Epithelial cell of prostate (primary cell): ENCODE results near the gene BCL11B.

Experiments used
- DNase-seq: peaks from one replicate; pipeline ENCODE4 v3.0.0-alpha.2; 2011; ENCODE audit warnings: low read depth, low spot score
- H3K27ac ChIP-seq: fragments of 450-650 bp; 2 replicates; pipeline ENCODE4 v1.5.1; 2017; ENCODE audit warnings: mild to moderate bottlenecking

The BCL11B gene

DNA sequence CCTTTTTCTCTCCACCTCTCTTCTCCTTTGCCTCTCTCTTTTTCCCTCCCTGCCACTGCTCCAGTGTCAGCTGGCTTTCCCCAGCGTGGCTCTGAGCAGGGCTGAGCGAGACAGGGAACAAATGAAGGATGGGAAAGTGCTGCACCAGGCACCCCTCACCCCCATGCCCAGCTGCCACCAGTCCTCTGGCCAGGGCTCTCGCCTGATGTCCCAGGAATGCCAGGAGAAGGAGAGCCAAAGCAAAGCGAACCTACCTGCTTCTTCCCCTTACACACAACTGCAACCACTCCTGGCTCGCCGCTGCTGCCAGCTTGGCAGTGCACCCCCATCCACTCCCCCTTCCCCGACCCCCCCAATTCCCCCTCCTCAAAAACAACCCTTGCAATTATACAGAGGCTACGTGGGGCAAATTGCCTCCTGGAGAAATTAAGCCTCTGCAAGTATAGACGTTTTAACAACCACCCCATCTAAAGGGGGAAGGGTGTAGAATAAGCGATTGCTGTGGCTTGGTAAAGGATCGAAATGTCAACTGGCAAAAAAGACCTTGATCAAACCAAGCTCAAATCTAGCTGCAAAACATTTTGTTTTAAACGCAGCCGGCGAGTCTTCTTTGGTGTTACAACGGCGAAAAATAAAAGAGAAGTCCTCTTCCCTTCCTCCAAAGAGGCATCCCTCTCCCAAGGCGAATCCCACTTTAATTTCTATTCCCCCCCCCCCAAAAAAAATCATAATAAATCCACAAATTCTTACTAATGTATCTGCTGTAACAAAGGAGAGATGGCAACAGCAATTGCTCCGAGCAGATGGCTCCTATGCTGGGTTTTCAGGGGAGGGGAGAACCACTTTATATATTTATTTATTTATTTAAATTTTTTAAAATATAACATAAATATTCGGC is 2.9 kb downstream of the BCL11B start:
- no peak for DNase-seq
- no peak overlapping the region for H3K27ac ChIP-seq

DNA sequence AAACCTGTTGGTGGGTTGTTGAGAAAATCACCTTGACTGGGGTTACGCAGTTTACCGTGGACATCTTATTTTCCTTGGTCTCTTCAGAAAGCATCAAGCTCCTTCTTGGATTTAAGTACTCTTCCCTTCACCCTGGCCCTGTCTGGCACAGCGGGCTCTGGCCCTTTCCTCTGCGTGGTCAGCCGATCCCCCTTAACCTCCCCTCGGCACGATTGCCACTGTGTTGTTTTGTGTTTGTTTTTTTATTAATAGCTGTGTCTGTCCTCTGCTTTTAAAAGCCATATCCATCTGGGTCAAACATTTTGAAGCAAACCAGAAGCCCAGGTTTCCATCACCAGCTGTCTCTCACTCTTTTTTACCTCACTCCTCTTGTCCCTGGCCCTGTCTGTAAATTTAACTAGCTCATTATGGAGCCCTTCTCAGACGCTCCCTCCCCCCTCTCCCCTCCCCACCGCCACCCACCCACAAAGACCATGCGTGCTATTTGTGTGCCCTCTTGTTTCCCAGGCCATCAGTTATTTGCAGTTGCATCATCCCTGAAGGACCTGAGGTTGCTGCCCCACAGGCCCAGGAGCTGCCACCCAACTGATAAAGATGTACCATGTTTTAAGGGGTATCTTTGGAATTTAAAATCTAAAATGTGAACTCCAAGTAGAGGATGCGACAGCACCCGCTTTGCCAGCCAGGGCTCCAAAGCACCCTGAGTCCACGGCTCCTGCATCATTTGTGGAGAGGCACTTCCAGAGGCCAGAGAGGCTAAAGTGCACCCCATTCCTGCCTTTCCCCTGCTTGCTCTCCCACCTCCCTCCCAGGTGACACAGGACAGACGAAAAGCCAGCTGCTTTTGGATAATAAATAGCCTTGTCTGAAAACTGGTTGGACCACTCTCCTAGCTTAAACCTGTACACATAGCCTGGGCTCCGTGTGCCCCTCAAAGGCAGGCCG is 3.9 kb downstream of the BCL11B start:
- no peak for DNase-seq
- no peak overlapping the region for H3K27ac ChIP-seq

DNA sequence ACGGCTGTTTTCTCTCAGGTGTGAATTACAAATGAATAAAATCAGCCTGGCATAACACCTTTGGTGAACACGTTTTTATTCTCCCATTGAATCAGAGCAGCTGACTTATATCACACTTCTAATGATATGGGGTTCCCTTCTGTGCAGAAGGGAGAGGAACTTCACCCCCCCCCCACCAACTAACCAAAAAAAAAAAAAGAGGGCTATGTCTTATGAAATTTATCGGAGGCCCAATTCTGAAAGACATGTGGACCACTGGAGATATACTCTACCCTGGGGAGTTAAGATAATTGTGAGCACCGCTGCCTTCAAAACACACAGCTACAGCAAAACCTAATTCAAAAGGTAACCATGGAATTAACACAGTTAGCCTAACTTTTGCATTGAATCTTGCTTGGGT is 4.6 kb downstream of the BCL11B start:
- no peak overlapping the region for H3K27ac ChIP-seq
- no peak for DNase-seq

DNA sequence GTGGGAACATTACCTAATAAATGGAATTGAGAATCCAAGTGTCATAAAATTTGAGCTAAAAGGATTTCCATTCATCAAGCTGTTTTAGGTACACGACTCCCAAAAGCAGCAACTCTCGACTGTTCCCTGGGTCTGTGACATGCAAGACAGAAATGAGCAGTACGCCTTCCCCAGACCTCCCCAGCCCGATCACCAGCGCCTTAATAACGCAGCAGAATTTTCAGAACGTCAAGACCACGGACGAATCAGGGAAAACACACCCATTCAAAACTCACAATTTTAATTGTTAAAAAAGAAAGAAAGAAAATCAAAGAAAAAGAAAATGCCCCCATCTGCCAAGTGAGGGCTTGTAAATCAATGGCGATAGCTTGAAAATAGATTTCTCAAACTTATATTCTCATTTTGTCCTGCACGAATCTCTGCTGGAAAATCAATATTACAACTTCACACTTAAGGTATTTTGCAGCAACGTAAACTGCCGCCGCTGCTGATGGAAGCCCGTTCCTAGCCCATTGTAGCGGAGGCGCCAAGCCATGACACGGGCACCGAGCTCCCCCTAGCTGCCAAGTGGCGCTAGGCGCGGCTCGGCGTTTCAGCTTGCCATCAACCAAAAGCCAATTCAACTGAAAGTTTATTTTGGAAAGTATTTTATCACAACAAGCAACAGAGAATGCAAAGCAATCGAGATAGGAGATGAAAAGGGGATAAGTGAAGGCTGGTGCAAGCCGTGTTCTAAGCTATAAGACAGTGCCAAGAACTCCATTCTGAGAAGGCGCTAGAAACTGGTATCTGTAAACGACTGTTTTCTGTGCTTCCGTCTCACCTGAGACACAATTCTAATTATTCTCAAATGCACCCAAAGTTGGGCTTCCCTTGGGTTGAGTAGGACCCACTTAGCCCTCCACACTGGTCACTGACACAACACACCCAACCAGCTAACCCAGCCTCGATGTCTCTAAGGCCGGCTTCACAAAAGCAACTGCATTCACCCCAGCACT is 5.5 kb downstream of the BCL11B start:
- no peak for DNase-seq
- H3K27ac ChIP-seq: no peak overlapping the region

DNA sequence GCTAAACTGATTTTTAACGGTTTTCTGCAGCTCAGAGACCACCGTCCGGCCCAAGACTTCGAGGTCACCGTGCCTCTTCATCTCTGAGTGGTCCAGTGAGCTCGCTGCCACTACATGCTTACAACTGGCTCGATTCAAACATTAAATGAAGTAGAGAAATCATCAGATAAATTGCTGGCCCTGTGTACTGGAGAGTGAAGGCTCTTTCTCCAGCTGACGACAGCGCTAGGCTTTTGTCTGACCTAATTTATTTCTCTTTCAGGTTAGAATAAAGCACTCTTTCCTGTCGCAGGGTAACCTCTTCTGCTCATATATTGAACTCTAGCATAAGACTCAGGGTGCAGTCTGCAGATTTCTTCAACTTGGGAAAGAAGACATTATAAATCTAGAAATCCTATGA is 6.4 kb downstream of the BCL11B start:
- no peak overlapping the region for H3K27ac ChIP-seq
- DNase-seq: no peak

DNA sequence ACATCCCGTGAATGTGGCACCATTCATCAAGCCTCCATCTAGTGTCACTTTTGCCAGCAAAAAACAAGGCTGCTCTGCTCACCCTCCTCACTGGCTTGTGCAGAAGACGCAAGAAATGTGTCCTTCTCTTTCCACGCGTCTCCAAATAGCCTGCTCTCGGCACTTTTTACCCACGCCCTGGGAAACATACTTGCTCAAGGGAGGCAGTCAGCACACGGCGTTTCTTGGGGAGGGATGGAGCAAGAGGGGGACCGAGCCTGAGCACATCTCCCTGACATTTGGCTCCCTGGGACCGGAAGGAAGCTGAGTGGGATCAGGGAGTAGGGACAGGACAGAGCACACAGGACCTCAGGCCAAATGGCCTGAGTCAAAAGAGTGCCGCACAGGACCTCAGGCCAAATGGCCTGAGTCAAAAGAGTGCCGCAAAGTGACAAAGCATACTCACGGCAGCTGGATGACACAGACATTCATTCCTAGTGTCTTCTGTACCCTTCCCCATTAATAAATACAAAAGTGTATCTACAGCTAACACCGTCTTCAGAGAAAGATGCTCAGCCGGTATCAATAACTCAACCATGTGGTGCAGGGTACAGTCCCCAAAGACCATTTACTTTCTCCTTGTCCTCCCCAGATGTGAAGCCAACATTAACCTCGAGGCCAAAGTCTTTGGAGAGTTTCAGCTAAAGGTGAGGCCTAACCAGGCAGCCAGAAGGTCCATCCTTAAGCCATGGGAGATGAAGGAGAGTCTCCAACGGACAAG is 7.1 kb downstream of the BCL11B start:
- no peak for DNase-seq
- no peak overlapping the region for H3K27ac ChIP-seq

DNA sequence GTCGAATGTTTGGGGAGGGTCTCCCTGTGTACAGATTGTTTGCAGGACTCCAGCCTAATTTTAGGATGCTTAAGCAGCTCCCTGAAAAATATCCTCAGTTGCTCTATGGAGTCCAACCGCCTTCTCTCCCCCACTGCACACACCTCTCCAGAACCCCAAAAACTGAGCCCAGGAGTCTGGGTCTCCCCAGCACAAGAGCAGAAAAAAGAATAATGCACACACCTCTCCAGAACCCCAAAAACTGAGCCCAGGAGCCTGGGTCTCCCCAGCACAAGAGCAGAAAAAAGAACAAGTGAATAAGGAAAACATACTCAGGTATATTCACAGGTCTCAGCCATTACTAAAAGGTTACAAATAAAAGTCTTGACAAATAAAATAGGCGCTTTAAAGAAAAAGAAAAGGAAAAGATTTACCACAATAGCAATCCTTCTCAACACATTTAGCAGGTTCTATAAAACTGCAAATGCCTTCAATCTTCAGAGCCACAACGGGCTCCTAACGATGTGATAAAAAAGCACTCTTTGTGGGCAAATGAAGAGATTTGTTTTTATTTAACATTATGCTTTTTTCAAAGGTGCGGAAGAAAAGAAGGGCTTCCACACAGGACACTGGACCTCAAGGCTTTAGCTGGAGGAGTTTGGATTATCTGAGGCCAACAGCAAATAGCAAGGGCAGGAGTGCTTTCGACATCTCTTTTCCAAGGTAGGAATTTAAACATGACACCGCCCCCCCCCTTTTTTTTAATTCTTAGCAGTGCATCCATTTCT is 8.2 kb downstream of the BCL11B start:
- H3K27ac ChIP-seq: no peak overlapping the region
- no peak for DNase-seq

DNA sequence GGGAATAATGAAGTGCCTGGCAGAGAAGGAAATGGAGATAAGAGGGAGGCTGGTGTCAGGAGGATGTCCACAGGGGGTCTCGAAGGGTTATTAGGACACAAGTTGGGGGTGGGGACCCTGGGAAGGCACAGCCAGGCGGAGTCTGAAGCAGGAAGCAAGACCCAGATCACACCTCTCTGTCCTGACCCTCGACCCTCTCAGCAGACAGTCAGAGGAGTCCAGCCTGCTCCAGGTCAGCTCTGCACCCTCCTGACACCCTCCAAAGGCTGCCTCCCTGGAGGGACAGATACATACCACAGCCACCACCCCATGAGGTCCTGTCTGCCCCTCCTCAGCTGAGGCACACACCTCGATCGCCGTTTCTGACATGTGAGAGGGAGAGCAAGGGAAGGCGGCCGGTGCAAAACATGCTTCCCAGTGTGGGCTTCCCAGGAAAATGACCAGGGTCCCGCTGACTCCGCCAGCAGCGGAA is 9.0 kb downstream of the BCL11B start:
- H3K27ac ChIP-seq: no peak overlapping the region
- no peak for DNase-seq

DNA sequence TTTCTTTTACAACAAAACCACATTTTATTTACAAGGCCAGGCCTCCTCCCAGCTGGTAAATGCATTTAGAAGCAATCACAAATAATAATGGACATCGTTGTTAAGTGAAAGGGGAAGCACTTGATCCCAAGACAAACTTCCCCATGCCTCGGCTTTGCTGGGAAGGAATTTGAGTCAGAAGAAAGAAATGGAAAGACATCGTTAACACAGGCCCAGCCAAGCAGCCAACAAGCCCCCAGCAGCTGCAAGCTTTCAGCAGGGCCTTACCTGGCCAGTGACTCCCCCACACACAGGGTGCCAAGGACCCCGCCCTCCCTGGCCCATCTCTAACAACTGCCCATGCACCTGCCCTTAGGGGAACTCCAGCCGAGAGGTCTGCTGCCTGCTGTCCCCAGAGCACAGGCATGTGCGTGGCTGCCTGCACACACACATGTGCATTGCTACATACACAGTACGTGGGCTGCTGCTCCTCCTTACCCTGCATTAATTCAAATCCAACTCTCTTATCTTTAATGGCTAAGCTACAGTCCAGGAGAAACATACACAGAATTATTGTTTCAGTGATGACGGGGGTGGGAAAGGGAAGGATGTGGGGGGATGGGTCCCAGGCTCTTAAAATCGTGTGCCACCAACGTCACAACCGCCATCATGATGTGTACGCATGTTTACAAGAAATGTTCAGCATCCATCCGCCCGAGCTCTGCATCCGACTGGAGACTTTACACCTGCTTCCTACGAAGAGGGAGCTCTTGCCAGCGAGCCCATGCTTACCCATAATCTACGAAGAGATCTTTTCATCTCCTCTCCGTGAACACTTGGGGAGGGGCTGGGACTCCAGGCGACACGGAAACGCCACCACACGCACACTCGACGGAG is 9.8 kb downstream of the BCL11B start:
- no peak for DNase-seq
- H3K27ac ChIP-seq: no peak overlapping the region

DNA sequence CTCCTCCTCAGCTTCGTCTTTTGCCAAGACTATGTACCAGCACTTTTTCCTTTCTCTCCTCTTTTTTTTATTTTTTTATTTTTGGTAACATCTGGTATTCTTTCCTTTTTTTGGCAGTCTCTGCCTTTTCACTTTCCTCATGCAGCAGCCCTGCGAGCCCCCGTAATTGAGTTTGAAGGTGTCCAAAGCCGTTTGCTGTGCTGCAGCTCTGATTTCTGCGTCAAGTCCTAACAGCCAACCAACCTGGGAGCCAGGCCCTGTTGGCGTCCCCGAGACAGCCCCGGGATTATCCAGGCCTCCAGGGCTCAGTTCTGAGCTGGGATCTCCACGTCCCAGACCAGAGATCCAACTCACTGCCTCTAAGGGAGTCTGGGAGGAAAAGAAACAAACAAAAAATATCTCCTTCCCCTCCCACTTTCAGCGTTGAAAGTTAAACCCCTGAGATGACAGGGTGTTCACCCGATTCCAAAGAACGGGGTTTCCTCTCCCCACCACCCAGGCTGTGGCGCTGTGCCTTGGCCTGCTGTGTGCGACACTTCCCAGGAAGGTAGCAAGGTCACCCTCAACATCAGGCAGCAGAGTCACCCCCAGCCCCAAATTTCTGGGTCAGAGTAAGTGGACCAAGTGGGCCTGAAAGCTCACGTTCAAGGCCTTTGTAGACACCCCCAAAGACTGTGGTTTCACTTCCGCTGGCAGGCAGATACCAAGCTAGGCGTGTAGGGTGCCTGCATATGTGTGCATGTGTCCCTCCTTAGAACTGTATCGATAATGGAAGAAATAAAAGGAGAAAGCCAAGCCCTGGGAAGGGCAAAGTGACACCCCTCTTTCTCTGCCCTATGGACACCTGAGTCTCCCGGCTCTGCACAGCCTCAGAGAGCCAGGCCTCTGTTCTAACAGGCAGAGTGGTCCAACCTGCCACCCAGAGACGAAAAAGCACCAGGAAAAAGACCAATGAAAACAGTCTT is 11.1 kb downstream of the BCL11B start:
- DNase-seq: no peak
- no peak overlapping the region for H3K27ac ChIP-seq

DNA sequence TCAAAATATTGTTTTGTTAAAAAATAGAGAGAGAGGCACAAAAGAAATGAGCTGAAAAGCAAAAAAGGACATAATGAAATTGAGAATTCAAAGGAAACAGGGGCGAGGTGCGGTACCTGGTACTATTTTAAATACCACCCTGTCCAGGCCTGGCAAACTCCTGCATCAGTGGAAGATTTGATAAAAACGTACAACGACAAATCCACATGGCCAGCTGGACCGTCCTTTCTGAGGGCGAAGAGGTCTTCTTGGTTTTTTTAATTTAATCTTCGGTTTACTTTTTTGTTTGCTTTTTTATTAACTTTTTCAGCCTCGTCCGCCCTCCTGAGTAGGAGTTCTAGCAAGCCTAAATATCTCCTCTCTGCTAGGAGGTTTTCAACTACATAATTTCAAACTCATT is 11.9 kb downstream of the BCL11B start:
- no peak for DNase-seq
- H3K27ac ChIP-seq: no peak overlapping the region

DNA sequence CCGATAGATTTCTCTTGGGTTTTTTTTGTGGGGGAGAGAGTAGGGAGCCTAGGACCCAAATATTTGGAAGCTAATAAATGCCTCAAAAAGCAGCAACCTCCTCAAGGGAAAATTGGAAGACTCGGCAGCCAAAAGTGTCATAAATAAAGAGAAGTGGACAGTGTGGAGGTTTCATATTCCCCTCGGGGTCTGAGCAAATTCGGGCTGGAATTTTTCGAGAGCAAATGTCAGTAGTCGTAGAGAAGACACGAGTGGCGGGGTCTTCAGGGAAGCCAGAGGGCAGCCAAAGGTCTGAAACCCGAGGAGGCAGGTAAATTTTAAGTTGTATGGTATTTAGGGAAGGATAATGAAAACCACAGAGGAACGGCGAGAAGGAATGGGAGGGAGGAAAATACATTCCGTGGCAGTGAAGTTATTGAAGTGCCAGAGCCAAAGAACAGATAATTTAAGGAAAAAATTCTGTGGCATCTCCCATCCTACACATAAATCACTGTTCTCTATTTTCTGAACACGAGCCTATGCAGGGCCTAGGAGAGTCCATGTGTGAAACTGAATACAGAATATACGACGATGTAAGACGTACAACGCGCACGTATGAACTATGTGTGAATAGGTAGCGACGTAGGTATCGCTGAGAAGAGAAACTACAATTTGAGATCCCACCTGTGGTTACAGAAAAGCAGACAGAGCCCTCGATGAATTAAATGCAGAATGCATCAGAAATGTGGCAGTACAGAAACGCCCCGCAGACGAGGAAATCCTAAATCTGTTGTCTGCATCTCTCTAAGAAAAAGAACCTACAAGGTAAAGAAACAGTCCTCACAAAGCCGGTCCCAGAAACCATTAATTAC is 12.9 kb downstream of the BCL11B start:
- no peak overlapping the region for H3K27ac ChIP-seq
- DNase-seq: no peak

DNA sequence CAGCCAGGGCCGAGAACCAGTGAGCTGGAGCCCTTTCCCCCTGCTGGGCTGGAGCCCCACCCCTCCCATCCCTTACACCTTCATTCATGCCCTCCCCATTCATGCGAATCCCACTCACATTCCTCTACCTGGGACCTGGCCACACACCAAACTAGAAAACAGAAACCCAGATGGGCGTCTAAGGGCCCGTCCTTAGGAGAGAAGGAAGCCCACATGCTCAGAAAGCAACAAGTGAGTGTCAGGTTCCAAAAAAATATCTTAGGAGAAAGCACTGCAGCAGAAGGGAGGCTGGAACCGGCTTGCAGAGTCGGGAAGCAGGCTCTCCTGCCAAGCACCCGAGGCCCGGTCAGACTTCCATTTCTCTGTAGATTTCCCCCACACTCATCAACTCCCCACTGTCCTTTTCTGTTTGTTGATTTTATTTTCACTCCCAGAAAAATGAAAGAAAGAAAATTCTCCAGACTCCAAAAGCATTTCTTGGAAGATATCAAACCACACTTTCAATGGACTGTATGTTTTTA is 13.6 kb downstream of the BCL11B start:
- DNase-seq: no peak
- H3K27ac ChIP-seq: no peak overlapping the region

DNA sequence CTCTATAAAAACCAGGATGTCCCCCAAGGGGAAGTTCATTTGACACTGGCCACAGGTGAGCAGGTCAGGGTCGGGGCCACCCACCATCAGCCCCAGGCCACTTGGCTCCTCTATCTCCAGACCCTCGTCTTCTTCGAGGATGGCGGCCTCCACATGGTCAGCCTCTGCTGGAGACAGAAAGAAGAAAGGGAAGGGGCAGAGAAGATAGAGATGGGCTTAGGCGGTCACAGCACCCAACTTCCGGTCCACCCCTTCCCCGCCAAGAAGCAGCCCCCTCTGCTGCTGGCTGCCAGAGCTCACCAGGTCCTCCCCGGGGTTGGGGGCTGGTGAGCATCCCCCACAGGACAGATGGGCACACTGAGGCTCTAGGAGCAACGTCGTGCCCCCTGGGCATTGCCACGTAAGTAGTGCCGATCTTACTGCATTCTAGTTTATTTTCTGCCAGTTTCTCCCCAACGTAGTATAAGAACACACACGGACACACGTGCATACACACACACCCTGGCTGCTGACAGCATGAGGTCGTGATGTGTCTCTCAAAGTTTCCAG is 14.2 kb downstream of the BCL11B start:
- no peak overlapping the region for H3K27ac ChIP-seq
- DNase-seq: no peak

DNA sequence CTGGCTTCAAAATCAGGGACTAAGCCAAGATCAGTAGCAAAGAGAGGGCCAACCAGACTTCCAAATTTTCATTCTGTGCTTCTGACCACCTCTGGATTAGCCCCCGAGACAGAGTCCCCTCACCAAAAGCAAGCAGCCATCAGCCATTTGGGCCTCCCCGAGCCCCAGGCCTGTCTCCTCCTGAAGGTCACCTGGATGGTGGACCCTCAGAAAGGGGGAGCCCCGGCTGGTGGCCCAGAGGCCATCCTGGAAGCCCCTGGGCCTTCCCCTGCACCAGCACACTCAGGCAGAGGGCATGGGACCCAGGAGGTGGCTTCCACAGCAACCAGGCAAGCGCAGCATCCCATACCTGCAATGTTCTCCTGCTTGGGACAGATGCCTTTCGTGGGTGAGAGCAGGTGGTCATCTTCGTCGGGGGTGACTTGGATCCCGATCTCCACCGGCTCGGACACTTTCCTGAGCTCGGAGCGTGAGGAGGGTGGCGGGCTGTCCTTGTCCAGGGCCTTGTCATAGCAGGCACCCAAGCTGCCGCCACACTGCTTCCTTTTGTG is 14.8 kb downstream of the BCL11B start:
- no peak overlapping the region for H3K27ac ChIP-seq

More for the DNA sequence above, 14.8 kb downstream of the BCL11B start:
- no peak for DNase-seq
